Right forelimb (tissue), 1 donor: Measurements from ENCODE around the gene TCOF1.
A peak's percentile ranks its signal among the peaks of the same experiment; 100 is the strongest.

Experiments used
- DNase-seq: peaks from one replicate; pipeline ENCODE4 v3.0.0-alpha.2; 2018

Gene TCOF1

GRCh38 chr5:150350524-150351344 is 6.8 kb upstream of the TCOF1 start:
- DNase-seq: peak; percentile 74

GRCh38 chr5:150352244-150353031 is 5.1 kb upstream of the TCOF1 start:
- no peak for DNase-seq

- no peak for DNase-seq
These were observed 4.3 kb upstream of the TCOF1 start for GRCh38 chr5:150353032-150353675.

GRCh38 chr5:150355791-150356190 is 1.7 kb upstream of the TCOF1 start:
- DNase-seq: no peak

- DNase-seq: no peak
These were observed 762 bp upstream of the TCOF1 start for GRCh38 chr5:150356575-150357294.

- DNase-seq: no peak
These were observed 981 bp downstream of the TCOF1 start for GRCh38 chr5:150358261-150359095.

GRCh38 chr5:150361301-150361700 is 3.8 kb downstream of the TCOF1 start:
- DNase-seq: no peak

- DNase-seq: no peak
These were observed 5.7 kb downstream of the TCOF1 start for GRCh38 chr5:150363185-150363584.

- DNase-seq: no peak
These were observed 6.5 kb downstream of the TCOF1 start for GRCh38 chr5:150364004-150364403.

- no peak for DNase-seq
These were observed 11.0 kb downstream of the TCOF1 start for GRCh38 chr5:150368526-150368925.

GRCh38 chr5:150372639-150373038 is 15.1 kb downstream of the TCOF1 start:
- no peak for DNase-seq

GRCh38 chr5:150374651-150375050 is 17.2 kb downstream of the TCOF1 start:
- no peak for DNase-seq

- no peak for DNase-seq
These were observed 19.6 kb downstream of the TCOF1 start for GRCh38 chr5:150376799-150377771.

- DNase-seq: no peak
These were observed 20.6 kb downstream of the TCOF1 start for GRCh38 chr5:150377964-150378694.

GRCh38 chr5:150384701-150385100 is 27.2 kb downstream of the TCOF1 start:
- no peak for DNase-seq

- DNase-seq: no peak
These were observed 28.7 kb downstream of the TCOF1 start for GRCh38 chr5:150386024-150386855.

- DNase-seq: no peak
These were observed 32.2 kb downstream of the TCOF1 start for GRCh38 chr5:150389531-150390266.
